Left cardiac atrium (tissue), 4 donors: ENCODE data around the gene MYL5. TPM values are rescaled to one million over a fixed set of nuclear protein-coding genes. Genes with fewer than 3 reads are reported as not detected.
A peak's percentile ranks its signal among the peaks of the same experiment; 100 is the strongest.

Experiments
- ATAC-seq, 2 donors: fragments of 200-7000 bp; cut with Tn5 transposase; one replicate each; pipeline ENCODE4 v1.9.1; 2020; ENCODE audit warnings: mild to moderate bottlenecking in 2 of 2, moderate library complexity in 2 of 2
- DNase-seq: peaks from one replicate; pipeline ENCODE4 v3.0.0-alpha.2; 2020
- intact Hi-C, 2 donors: fragments of 100-400 bp; cut with DNase I; formaldehyde crosslinking; loops; one replicate each; pipeline versions ENCODE4 v1.14.1 to v1.15.1; 2022 to 2023
- total RNA-seq, 2 donors: library from RNA; stranded (reverse); fragmentation: NEBNext Ultra II Directional; extraction: Animal tissue kit (Norgen Biotek cat#: 25700); gene quantifications; one replicate each; pipeline ENCODE4 v1.2.1, GENCODE V29; 2021
- donor health status: DM: no; HTN: yes; CAD: no.
- donor health status: DM: no; HTN: yes; CAD: no; lungs with severe emphysema.
- donor health status: DM: yes; HTN: yes; CAD: no.
- donor health status: Dilated cardiomyopathy.

MYL5 gene
- total RNA-seq, 2 donors from 2014 or later = 5.4 to 5.9 TPM

- intact Hi-C loops = no loop called here
- no peak for DNase-seq
These were observed 19.4 kb upstream of the MYL5 start for GRCh38 chr4:654871-655463.

DNA sequence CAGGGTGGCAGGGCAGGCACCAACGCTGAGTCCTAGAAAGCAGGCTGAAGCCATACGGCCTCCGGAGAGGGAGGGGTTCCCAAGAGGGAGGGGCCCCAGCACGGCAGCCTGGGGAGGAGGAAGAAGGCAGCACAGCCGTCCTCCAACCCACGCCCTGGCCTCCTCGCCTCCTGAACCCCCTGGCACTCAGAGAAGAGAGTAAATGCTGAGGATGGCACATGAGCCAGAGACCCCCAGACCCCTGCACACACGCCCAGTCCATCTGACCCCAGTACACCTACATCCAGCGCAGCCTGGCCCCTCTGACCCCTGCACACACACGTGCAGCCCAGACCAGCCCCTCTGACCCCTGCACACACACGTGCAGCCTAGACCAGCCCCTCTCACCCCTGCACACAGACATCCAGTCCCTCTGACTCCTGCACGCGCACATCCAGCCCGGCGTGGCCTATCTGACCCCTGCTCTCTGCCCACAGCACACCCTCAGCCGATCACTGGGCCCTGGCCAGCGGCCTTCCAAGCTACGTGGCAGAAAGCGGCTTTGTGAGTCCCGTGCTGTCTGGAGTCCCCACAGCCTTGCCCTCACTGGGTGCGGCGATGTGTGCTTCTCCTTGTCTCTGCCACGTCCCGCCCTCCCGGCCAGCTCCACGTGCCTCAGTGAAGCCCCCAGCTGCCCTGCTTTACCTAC lies 18.7 kb upstream of the MYL5 start:
- no peak for ATAC-seq

More at GRCh38 chr4:654871-655463, 19.4 kb upstream of the MYL5 start:
- ATAC-seq = no peak

DNA sequence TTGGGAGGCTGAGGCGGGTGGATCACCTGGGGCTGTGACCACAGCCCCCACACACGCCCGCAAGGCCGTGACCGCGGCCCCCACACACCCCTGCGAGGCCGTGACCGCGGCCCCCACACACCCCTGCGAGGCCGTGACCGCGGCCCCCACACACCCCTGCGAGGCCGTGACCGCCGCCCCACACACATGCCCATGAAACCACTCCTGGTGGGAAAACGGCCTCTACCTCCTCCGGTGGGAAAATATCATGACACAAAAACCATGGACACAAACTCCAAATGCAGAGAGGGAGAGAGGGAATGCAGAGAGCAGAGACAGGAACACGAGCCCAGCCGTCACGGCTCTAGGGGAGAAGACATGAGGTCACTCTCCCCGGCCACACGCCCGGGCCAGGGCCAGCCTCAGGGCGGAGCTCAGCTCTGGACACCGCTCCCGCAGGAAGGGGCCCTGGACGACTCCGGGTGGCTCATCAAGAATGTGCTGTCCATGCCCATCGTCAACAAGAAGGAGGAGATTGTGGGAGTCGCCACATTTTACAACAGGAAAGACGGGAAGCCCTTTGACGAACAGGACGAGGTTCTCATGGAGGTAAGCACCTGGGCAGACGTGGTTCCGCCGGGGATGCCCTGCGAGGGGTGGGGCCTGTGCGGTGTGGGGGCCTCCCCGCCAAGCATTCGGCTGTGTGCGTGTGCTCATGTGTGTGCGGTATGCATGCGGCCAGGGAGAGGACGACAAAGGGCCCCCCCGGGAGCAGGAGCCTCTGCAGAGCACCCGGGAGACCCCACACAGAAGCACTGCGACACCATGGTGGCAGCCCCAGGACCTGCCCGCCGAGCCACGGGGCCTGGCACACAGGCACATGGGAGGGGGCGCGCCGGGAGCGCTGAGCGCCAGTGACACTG lies 17.7 kb upstream of the MYL5 start:
- ATAC-seq = peak in 1 of 2 donors; percentile 13
- intact Hi-C loops = no loop called here
- no peak for DNase-seq

More for the DNA sequence above, 18.7 kb upstream of the MYL5 start:
- no peak for DNase-seq
- intact Hi-C loops = no loop called here

- ATAC-seq = no peak
- intact Hi-C loops = no loop called here
- no peak for DNase-seq
These were observed 17.0 kb upstream of the MYL5 start for GRCh38 chr4:657338-657833.

DNA sequence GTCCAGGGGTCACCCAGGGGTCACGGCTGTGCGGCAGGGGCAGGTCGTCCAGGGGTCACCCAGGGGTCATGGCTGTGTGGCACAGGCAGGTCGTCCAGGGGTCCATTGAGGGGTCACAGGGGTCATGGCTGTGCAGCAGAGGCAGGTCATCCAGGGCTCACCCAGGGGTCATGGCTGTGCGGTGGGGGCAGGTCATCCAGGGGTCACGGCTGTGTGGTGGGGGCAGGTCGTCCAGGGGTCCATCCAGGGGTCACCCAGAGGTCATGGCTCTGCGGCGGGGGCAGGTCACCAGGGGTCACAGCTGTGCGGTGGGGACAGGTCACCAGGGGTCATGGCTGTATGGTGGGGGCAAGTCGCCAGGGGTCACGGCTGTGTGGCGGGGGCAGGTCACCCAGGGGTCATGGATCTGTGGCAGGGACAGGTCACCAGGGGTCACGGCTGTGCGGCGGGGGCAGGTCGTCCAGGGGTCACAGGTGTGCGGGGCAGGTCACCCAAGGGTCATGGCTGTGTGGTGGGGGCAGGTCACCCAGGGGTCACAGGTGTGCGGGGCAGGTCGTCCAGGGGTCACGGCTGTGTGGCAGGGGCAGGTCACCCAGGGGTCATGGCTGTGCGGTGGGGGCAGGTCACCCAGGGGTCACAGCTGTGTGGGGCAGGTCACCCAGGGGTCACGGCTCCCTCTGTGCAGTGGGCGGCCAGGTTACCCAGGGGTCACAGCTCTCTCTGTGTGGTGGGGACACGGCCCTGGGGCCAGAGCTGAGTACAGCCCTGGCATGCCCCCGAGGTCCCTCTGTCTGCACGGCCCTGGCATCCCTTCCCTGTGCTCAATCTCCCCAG lies 16.3 kb upstream of the MYL5 start:
- no peak for ATAC-seq
- DNase-seq = no peak
- intact Hi-C loops = no loop called here

DNA sequence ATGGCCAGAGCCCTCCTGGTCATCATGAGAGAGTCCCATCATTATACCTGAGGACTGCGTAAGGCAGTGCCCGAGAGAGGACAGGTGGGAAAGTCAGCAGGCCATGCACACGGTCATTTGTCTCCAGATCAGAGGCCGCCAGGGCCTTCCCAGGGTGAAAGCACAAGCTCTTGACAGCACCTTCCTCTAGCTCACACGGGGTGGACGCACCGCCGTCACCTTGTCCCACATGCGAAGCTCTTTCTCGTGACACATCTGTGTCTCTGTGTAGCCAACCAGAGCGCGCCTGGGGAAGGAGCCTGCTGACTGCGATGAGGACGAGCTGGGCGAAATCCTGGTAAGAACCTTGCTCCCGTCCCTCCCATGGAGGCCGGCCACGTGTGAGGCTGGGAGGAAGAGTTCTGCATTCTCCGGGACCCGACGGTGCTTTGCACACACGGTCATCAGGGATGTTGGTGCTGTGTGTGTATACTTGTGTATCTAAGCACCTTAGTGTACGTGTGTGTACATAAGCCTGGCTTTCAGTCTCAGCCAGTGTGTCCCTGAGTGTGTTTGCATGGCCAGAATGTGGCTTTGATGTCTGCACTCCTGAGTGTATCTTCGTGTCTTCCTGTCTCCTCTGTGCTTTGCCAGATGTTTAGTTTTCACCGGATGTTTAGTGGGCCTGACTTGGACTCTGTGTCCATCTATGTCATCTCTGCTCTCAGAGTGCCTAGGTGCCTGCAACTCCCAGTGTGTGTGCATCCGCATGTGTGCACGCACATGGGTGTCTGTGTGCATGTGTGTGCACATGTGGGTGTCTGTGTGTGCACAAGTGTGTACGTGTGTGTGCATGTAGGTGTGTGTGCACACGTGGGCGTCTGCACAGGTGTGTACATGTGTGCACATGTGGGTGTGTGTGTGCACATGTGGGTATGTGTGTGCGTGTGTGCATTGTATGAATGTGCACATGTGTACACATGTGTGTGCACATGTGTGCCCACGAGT lies 15.4 kb upstream of the MYL5 start:
- intact Hi-C loops = no loop called here
- DNase-seq = no peak
- ATAC-seq = no peak

- intact Hi-C loops = no loop called here
- no peak for ATAC-seq
- DNase-seq = no peak
These were observed 14.5 kb upstream of the MYL5 start for GRCh38 chr4:659851-660250.

GRCh38 chr4:660401-660800 lies 13.9 kb upstream of the MYL5 start:
- intact Hi-C loops = no loop called here
- ATAC-seq (no peak), DNase-seq (no peak)

DNA sequence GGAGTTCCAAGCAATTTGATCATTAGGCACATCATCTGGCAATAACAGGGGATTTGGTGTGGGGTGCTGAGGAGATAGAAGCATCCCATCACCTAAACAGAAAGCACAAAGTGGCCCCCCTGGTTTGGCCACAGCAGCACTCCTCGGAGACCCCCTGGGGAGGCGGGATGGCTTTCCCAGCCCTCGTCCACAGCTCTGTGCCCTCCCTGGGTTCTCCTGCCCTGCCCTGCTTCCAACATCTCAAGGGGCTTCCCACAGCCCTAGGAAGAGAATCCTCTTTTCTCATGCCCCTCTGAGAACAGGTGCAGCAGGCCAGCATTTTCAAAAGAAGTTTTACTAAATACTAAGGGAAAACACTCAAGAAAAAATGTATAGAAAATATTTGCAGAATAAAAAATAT lies 13.1 kb upstream of the MYL5 start:
- ATAC-seq = no peak
- no peak for DNase-seq
- intact Hi-C loops = no loop called here

DNA sequence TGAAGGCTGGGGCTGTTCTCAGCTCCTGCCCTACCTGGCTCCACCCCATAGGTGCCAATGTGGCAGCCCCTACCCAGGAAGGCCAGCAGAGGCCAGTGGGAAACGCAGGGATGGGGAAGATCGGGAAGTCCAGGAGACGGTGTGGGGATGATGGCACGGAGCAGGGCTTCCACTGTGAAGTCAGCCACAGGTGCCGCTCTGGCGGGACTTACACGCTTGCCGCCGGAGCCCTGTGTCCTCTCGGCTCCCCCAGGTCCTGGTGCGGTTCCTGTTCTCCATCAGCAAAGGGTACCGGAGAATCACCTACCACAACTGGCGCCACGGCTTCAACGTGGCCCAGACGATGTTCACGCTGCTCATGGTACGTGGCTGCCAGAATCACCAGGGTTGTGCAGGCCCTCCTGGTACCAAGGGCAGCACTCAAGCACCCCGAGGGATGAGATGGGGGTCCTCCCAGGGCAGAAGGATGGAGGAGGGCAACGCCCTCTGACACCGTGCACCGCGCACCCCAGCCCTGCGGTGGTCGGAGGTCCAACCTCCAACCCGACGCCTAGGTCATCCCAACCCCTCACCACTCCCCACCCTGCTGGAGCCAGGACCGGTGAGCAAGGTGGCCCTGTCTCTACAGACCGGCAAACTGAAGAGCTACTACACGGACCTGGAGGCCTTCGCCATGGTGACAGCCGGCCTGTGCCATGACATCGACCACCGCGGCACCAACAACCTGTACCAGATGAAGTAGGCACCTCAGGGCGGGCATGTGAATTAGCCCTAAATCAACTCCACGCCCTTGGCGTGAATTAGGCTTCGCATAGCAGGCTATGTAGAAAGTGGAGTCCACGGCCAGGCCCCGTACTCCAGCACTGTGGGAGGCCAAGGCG lies 12.2 kb upstream of the MYL5 start:
- ATAC-seq (no peak), DNase-seq (no peak)

GRCh38 chr4:663046-663437 lies 11.3 kb upstream of the MYL5 start:
- DNase-seq (no peak), ATAC-seq (peak in 1 of 2 donors; percentile 2)
- intact Hi-C loops = no loop called here

More for the DNA sequence above, 12.2 kb upstream of the MYL5 start:
- intact Hi-C loops = no loop called here

DNA sequence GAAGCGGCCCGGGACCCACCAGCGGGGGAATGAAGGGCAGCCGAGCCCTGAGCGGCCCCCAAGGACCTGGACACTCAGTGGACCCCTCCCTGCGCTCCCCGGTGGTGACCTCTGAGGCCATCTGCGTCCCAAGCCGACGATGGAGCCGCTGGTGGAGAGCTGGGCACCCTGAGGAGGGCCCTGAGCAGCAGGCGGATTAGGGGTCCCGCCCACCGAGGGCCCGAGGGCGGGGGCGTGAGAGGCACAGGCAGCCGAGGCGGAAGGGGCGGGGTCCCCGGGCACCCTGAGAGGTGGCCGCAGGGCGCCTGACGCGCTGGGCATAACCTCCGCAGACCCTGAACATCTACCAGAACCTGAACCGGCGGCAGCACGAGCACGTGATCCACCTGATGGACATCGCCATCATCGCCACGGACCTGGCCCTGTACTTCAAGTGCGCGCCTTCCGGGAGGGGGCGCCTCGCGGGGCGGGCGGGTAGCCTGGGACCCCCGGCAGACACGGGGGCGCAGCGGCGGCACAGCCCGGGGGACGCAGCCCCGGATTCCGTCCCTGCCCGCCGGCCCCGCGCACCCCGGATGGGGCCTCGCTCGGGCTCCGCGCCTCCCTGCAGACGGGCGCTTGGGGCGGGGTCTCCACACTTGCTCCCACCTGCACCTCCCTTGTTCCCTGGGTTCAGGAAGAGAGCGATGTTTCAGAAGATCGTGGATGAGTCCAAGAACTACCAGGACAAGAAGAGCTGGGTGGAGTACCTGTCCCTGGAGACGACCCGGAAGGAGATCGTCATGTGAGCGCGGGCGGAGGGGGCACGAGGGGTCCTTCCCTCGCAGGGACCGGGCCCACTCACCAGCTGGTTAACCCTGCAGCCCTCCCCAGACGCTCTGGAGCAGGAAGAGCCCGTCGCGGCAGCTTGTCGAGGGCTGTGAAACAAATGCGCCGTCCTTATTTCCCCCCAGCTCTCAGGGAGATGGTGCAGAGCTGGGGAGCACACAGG lies 10.6 kb upstream of the MYL5 start:
- intact Hi-C loops = no loop called here

DNA sequence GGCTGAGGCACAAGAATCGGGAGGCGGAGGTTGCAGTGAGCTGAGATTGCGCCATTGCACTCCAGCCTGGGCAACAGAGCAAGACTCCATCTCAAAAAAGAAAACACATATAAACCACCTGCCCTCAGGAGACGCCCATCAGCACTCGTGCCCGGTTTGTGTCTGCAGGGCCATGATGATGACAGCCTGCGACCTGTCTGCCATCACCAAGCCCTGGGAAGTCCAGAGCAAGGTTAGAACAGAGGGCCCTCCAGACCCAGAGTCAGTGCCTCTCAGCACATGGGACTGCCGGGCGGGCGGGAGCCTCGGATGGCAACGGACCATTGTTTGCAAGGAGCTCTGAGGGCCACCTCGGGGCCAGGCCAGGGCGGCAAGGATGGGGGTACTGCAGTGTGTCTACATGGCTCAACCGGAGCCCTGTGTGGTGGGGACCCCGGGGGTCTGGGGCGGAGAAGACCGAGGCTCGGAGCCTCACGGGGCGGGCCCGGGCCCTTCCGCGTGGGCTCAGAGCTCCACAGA lies 9.6 kb upstream of the MYL5 start:
- ATAC-seq (no peak), DNase-seq (no peak)
- intact Hi-C loops = no loop called here

More for the DNA sequence above, 10.6 kb upstream of the MYL5 start:
- peak; percentile 77 to 85 for ATAC-seq
- peak; percentile 80 for DNase-seq

GRCh38 chr4:665381-665750 lies 9.0 kb upstream of the MYL5 start:
- no peak for DNase-seq
- intact Hi-C loops = no loop called here
- ATAC-seq = no peak

GRCh38 chr4:665751-666435 lies 8.4 kb upstream of the MYL5 start:
- ATAC-seq (no peak), DNase-seq (peak; percentile 22)
- intact Hi-C loops = no loop called here
